ENCODE data around the gene AFF3. TPM values are rescaled to one million over a fixed set of nuclear protein-coding genes. Genes with fewer than 3 reads are reported as not detected.
A peak's percentile ranks its signal among the peaks of the same experiment; 100 is the strongest.
"Not testable (repeated sequence)": the region's sequence is repeated elsewhere in the genome, so short reads cannot be mapped to it uniquely, and the experiment has no call there.

Gene AFF3
- total RNA-seq, 2 experiments from 2014 or later, result 2.6 to 2.9 TPM

- Mint-ChIP-seq H3K36me3 (peaks cover 2% of the 10 kb centered on the region), H3K27me3 (peaks cover 3% of the 10 kb centered on the region), H3K9me3 (no peaks in the 10 kb centered on the region), H3K4me1 (peaks cover 25% of the 10 kb centered on the region), H3K27ac (no peak overlapping the region), H3K4me3 (no peak overlapping the region)
- no peak for DNase-seq
Observed at GRCh38 chr2:100135415-100135814, 7.0 kb downstream of the AFF3 start.

GRCh38 chr2:100130595-100131391 lies 11.6 kb downstream of the AFF3 start:
- Mint-ChIP-seq H3K27me3 (no peaks in the 10 kb centered on the region), H3K36me3 (no peaks in the 10 kb centered on the region), H3K4me3 (no peak overlapping the region), H3K4me1 (peaks cover 2% of the 10 kb centered on the region), H3K9me3 (no peaks in the 10 kb centered on the region), H3K27ac (no peak overlapping the region)
- DNase-seq, result no peak

DNA sequence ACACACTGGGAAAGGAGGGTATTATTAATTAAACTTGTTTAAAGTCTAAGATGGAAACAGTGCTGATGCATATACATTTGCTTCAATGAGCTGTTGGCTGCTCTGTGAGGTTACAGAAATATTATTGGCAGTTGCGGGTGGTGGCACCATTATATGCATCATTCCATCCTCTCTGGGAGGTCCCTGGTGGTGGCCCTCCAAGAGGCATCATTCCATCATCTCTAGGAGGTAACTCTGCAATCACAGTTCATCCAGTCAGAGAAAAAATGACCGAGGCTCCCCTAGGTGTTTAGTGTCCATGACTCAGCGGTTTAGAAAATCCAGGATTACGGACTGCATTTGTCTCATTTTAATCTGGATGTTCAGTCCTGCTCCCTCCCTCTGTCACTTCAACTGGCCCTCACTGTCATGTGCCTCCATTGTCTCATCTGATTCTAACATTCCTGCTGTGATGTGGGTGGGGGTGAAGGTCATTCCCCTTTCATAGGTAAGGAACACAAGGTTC lies 15.4 kb downstream of the AFF3 start:
- peaks cover 2% of the 10 kb centered on the region for H3K4me1 Mint-ChIP-seq
- no peak for DNase-seq

GRCh38 chr2:100126201-100126600 lies 16.2 kb downstream of the AFF3 start:
- H3K27ac Mint-ChIP-seq, result no peak overlapping the region
- no peak for DNase-seq
- peaks cover 2% of the 10 kb centered on the region for H3K4me1 Mint-ChIP-seq
- peaks cover 8% of the 10 kb centered on the region for H3K27me3 Mint-ChIP-seq
- peaks cover 4% of the 10 kb centered on the region for H3K9me3 Mint-ChIP-seq
- H3K4me3 Mint-ChIP-seq, result no peak overlapping the region
- H3K36me3 Mint-ChIP-seq, result peaks cover 1% of the 10 kb centered on the region

More for the DNA sequence above, 15.4 kb downstream of the AFF3 start:
- peaks cover 4% of the 10 kb centered on the region for H3K9me3 Mint-ChIP-seq
- no peak overlapping the region for H3K27ac Mint-ChIP-seq
- peaks cover 8% of the 10 kb centered on the region for H3K27me3 Mint-ChIP-seq
- peaks cover 1% of the 10 kb centered on the region for H3K36me3 Mint-ChIP-seq
- H3K4me3 Mint-ChIP-seq, result no peak overlapping the region

GRCh38 chr2:100125626-100126025 lies 16.8 kb downstream of the AFF3 start:
- Mint-ChIP-seq H3K4me1 (no peaks in the 10 kb centered on the region), H3K4me3 (no peak overlapping the region), H3K36me3 (peaks cover 1% of the 10 kb centered on the region), H3K27ac (no peak overlapping the region), H3K27me3 (peaks cover 8% of the 10 kb centered on the region), H3K9me3 (peaks cover 4% of the 10 kb centered on the region)
- DNase-seq, result no peak

DNA sequence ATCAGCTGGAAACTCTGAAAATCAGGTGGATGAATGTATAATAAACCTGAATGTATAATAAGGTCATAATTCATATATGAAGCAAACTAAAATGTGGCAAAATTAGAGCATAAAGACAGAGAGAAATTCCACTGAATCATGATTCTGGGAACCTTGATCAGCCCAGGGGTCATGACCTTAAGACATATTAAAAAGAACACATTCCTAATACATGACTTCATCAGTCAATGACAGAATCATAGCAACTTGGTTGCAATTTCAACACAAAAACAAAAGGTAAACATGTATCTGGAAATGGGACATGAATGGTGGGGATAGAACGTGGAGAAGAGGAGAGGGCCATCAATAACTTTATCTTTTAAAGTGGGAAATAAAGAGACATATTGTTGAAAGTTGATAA lies 17.6 kb downstream of the AFF3 start:
- no peak for DNase-seq
- Mint-ChIP-seq H3K4me3 (no peak overlapping the region), H3K36me3 (peaks cover 1% of the 10 kb centered on the region), H3K9me3 (peaks cover 4% of the 10 kb centered on the region), H3K27ac (no peak overlapping the region), H3K27me3 (peaks cover 8% of the 10 kb centered on the region), H3K4me1 (no peaks in the 10 kb centered on the region)

GRCh38 chr2:100121124-100121718 lies 21.2 kb downstream of the AFF3 start:
- no peak for DNase-seq
- Mint-ChIP-seq H3K36me3 (peaks cover 2% of the 10 kb centered on the region), H3K4me1 (no peaks in the 10 kb centered on the region), H3K27me3 (peaks cover 8% of the 10 kb centered on the region), H3K27ac (no peak overlapping the region), H3K9me3 (peaks cover 11% of the 10 kb centered on the region), H3K4me3 (no peak overlapping the region)

- Mint-ChIP-seq H3K4me1 (peaks cover 4% of the 10 kb centered on the region), H3K4me3 (no peak overlapping the region), H3K9me3 (peaks cover 14% of the 10 kb centered on the region), H3K27me3 (peaks cover 4% of the 10 kb centered on the region), H3K27ac (no peak overlapping the region), H3K36me3 (peaks cover 1% of the 10 kb centered on the region)
- no peak for DNase-seq
Observed at GRCh38 chr2:100119235-100119634, 23.2 kb downstream of the AFF3 start.

GRCh38 chr2:100113990-100114433 lies 28.4 kb downstream of the AFF3 start:
- Mint-ChIP-seq H3K4me1 (peaks cover 9% of the 10 kb centered on the region), H3K36me3 (peaks cover 1% of the 10 kb centered on the region), H3K27me3 (no peaks in the 10 kb centered on the region), H3K9me3 (peaks cover 10% of the 10 kb centered on the region), H3K27ac (peak overlapping the region; percentile 10), H3K4me3 (no peak overlapping the region)
- no peak for DNase-seq

GRCh38 chr2:100110614-100111000 lies 31.8 kb downstream of the AFF3 start:
- Mint-ChIP-seq H3K4me1 (peaks cover 12% of the 10 kb centered on the region), H3K27ac (no peak overlapping the region), H3K9me3 (peaks cover 1% of the 10 kb centered on the region), H3K27me3 (peaks cover 30% of the 10 kb centered on the region), H3K36me3 (no peaks in the 10 kb centered on the region), H3K4me3 (no peak overlapping the region)
- no peak for DNase-seq

- peaks cover 34% of the 10 kb centered on the region for H3K27me3 Mint-ChIP-seq
- peaks cover 12% of the 10 kb centered on the region for H3K4me1 Mint-ChIP-seq
- H3K27ac Mint-ChIP-seq, result no peak overlapping the region
- H3K36me3 Mint-ChIP-seq, result no peaks in the 10 kb centered on the region
- no peak for DNase-seq
- H3K9me3 Mint-ChIP-seq, result no peaks in the 10 kb centered on the region
- no peak overlapping the region for H3K4me3 Mint-ChIP-seq
Observed at GRCh38 chr2:100109986-100110613, 32.3 kb downstream of the AFF3 start.

DNA sequence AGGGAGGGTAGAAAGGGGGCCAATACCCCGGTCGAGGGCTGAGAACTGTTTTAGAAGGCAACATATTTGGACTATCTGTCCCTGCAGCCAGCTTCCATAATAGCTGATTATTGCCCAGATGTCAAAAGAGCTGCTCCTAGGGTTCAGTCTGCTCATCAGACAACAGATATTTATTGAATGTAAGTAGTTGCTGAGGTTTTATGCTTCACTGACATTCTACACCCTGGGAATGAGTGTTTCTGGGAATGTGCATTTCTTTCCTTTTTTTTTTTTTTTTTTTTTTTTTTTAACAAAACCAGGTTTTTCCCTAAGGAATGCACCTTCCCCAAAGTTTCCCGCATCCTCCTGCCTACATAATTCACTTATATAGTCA lies 33.8 kb downstream of the AFF3 start:
- H3K9me3 Mint-ChIP-seq, result not testable (repeated sequence)

GRCh38 chr2:100107906-100108647 lies 34.3 kb downstream of the AFF3 start:
- no peak overlapping the region for H3K27ac Mint-ChIP-seq

More for the DNA sequence above, 33.8 kb downstream of the AFF3 start:
- not testable (repeated sequence) for H3K36me3 Mint-ChIP-seq, H3K27ac Mint-ChIP-seq, H3K4me3 Mint-ChIP-seq, H3K4me1 Mint-ChIP-seq, DNase-seq
- peaks cover 34% of the 10 kb centered on the region for H3K27me3 Mint-ChIP-seq

GRCh38 chr2:100107440-100107839 lies 35.0 kb downstream of the AFF3 start:
- H3K4me3 Mint-ChIP-seq, result no peak overlapping the region
- no peaks in the 10 kb centered on the region for H3K36me3 Mint-ChIP-seq
- no peak for DNase-seq
- H3K27ac Mint-ChIP-seq, result no peak overlapping the region
- H3K27me3 Mint-ChIP-seq, result peaks cover 34% of the 10 kb centered on the region
- peaks cover 3% of the 10 kb centered on the region for H3K4me1 Mint-ChIP-seq
- H3K9me3 Mint-ChIP-seq, result no peaks in the 10 kb centered on the region

More at GRCh38 chr2:100107906-100108647, 34.3 kb downstream of the AFF3 start:
- DNase-seq, result no peak
- no peaks in the 10 kb centered on the region for H3K36me3 Mint-ChIP-seq
- H3K4me1 Mint-ChIP-seq, result peaks cover 3% of the 10 kb centered on the region
- H3K27me3 Mint-ChIP-seq, result peaks cover 34% of the 10 kb centered on the region
- no peak overlapping the region for H3K4me3 Mint-ChIP-seq
- no peaks in the 10 kb centered on the region for H3K9me3 Mint-ChIP-seq

DNA sequence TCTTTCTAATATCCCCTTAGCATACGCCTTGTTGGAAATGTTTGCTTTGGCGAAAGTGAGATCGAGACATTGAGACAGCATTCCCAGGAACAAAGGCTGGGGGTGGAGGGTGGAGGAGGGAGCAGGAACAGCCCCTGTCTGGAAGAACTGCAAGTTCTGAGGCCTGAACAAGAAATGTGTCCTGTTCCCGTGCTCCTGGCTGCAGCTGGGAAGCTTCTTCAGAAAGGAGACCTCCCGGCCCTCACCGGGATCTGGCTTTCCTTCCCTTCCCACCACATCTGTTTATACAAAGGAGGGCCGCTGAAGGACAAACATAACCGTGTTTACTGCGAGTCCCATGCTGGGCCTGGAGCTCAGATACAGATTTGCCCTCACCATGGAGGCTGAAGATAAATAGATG lies 35.9 kb downstream of the AFF3 start:
- Mint-ChIP-seq H3K36me3 (no peaks in the 10 kb centered on the region), H3K4me3 (no peak overlapping the region), H3K27me3 (peaks cover 34% of the 10 kb centered on the region), H3K27ac (no peak overlapping the region), H3K9me3 (no peaks in the 10 kb centered on the region), H3K4me1 (peaks cover 3% of the 10 kb centered on the region)
- no peak for DNase-seq

All from activated naive CD8-positive, alpha-beta T cell treated with anti-CD3 and anti-CD28 coated beads for 36 hours (primary cell).